Right hindlimb (tissue), 1 donor: ENCODE measurements around the gene NCKAP5.
A peak's percentile ranks its signal among the peaks of the same experiment; 100 is the strongest.

Experiments
- DNase-seq: peaks from one replicate; pipeline ENCODE4 v3.0.0-alpha.2; 2018

The NCKAP5 gene

GRCh38 chr2:132670496-132671150 lies 897.6 kb downstream of the NCKAP5 start:
- DNase-seq: peak; percentile 47

GRCh38 chr2:132669908-132670495 lies 898.3 kb downstream of the NCKAP5 start, which contains the start of gene LYPD1:
Gene LYPD1 (minus strand): TSS chr2:132670205. CDS start chr2:132669932, 273 bp downstream.
- peak; percentile 60 for DNase-seq

- DNase-seq: peak; percentile 31
Measured at GRCh38 chr2:132668987-132669907, 899.0 kb downstream of the NCKAP5 start.

GRCh38 chr2:132668189-132668823 lies 900.0 kb downstream of the NCKAP5 start:
- peak; percentile 36 for DNase-seq

- no peak for DNase-seq
Measured at GRCh38 chr2:132667706-132668105, 900.6 kb downstream of the NCKAP5 start.

- DNase-seq: peak; percentile 24
Measured at GRCh38 chr2:132665401-132666140, 902.7 kb downstream of the NCKAP5 start.

GRCh38 chr2:132664096-132664495 lies 904.2 kb downstream of the NCKAP5 start:
- DNase-seq: no peak

GRCh38 chr2:132662732-132663131 lies 905.5 kb downstream of the NCKAP5 start:
- no peak for DNase-seq

- DNase-seq: no peak
Measured at GRCh38 chr2:132659331-132659730, 908.9 kb downstream of the NCKAP5 start.

GRCh38 chr2:132656266-132656975 lies 911.8 kb downstream of the NCKAP5 start:
- no peak for DNase-seq

- DNase-seq: no peak
Measured at GRCh38 chr2:132654968-132655367, 913.3 kb downstream of the NCKAP5 start.

- DNase-seq: no peak
Measured at GRCh38 chr2:132654335-132654734, 913.9 kb downstream of the NCKAP5 start.

GRCh38 chr2:132652474-132652873 lies 915.8 kb downstream of the NCKAP5 start:
- no peak for DNase-seq

- DNase-seq: no peak
Measured at GRCh38 chr2:132651115-132652045, 916.9 kb downstream of the NCKAP5 start.

GRCh38 chr2:132646540-132647108 lies 921.6 kb downstream of the NCKAP5 start:
- no peak for DNase-seq

GRCh38 chr2:132645722-132646539 lies 922.3 kb downstream of the NCKAP5 start:
- no peak for DNase-seq

- no peak for DNase-seq
Measured at GRCh38 chr2:132645176-132645575, 923.1 kb downstream of the NCKAP5 start.

- DNase-seq: no peak
Measured at GRCh38 chr2:132642415-132642814, 925.8 kb downstream of the NCKAP5 start.

GRCh38 chr2:132641819-132642218 lies 926.4 kb downstream of the NCKAP5 start:
- no peak for DNase-seq
